ENCODE data around the gene TMEM63C. TPM values are rescaled to one million over a fixed set of nuclear protein-coding genes. Genes with fewer than 3 reads are reported as not detected.

Gene TMEM63C
- polyA plus RNA-seq, 1 donor (not counting 4 experiments of a cell fraction or from before 2014, with no cell fraction given), result 0.66 TPM

DNA sequence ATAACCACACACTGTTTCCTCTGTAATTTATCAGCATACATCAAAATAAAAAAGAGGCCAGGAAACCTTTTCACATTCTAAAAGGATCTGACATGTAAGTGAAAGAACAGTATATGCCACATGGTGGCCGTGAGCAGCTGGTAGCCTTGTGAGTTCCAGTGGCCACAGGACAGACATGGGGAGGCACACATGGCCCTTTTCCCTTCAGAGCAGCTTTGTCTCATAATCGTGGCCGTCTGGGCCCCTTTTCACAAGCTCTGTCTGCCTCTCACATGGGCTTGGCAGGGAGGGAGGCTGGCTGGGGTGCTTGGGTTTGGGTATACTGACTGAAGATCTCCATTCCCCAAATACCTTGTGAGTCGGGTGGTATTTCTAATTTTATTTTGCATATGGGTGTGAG, 38.5 kb upstream of the TMEM63C start:
- Histone ChIP-seq H3K27ac (ENCODE audit: control insufficient read depth, insufficient read depth, low read length) (no peak overlapping the region), H3K4me3 (ENCODE audit: control insufficient read depth in 2 of 3, extremely low read depth in 1 of 3, insufficient read depth in 2 of 3, low read depth in 1 of 3, low read length in 3 of 3) (no peak overlapping the region), H4K20me1 (ENCODE audit: control insufficient read depth, extremely low read depth, insufficient read depth, low read length) (no peaks in the 10 kb centered on the region), H2AFZ (ENCODE audit: control insufficient read depth, low read length) (no peak overlapping the region), H3K36me3 (ENCODE audit: control insufficient read depth in 2 of 2, extremely low read depth in 1 of 2, insufficient read depth in 2 of 2, low read length in 2 of 2) (no peaks in the 10 kb centered on the region), H3K4me2 (ENCODE audit: control insufficient read depth, extremely low read depth, insufficient read depth, low read depth, low read length) (no peak overlapping the region), H3K4me1 (ENCODE audit: control insufficient read depth, extremely low read depth, insufficient read depth, low read length) (peaks cover 5% of the 10 kb centered on the region), H3K9ac (ENCODE audit: control insufficient read depth, extremely low read depth, insufficient read depth, low read length) (no peak overlapping the region), H3K9me1 (ENCODE audit: control insufficient read depth, extremely low read depth, insufficient read depth, low read length) (no peaks in the 10 kb centered on the region), H3K27me3 (ENCODE audit: control insufficient read depth, extremely low read depth, insufficient read depth, low read length) (peaks cover 84% of the 10 kb centered on the region), H3K9me3 (ENCODE audit: control insufficient read depth, low read depth, low read length) (no peaks in the 10 kb centered on the region), H3K79me2 (ENCODE audit: control insufficient read depth, insufficient read depth, low read length) (no peaks in the 10 kb centered on the region)
- dilution Hi-C loops (cut with MboI; ENCODE audit: extremely low pct_ligation_motif_present, low sequenced_read_pairs), result no loop called here
- FAIRE-seq, result no peak
- peak; percentile 20 for TF ChIP-seq EZH2 (IDR thresholded peaks at IDR 0.05; ENCODE audit: low read length)
- TF ChIP-seq, protein P1, sequence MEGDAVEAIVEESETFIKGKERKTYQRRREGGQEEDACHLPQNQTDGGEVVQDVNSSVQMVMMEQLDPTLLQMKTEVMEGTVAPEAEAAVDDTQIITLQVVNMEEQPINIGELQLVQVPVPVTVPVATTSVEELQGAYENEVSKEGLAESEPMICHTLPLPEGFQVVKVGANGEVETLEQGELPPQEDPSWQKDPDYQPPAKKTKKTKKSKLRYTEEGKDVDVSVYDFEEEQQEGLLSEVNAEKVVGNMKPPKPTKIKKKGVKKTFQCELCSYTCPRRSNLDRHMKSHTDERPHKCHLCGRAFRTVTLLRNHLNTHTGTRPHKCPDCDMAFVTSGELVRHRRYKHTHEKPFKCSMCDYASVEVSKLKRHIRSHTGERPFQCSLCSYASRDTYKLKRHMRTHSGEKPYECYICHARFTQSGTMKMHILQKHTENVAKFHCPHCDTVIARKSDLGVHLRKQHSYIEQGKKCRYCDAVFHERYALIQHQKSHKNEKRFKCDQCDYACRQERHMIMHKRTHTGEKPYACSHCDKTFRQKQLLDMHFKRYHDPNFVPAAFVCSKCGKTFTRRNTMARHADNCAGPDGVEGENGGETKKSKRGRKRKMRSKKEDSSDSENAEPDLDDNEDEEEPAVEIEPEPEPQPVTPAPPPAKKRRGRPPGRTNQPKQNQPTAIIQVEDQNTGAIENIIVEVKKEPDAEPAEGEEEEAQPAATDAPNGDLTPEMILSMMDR (optimal IDR thresholded peaks at IDR 0.05 in 1 of 3, IDR thresholded peaks at IDR 0.05 in 1 of 3, conservative IDR thresholded peaks at IDR 0.05 in 1 of 3; ENCODE audit: extremely low read depth in 1 of 3, insufficient read depth in 2 of 3, low read length in 3 of 3), result no peak
- no peak for DNase-seq (ENCODE audit: low read depth, low spot score)

GRCh38 chr14:77144412-77145115, 37.0 kb upstream of the TMEM63C start:
- H3K4me3 ChIP-seq (ENCODE audit: control insufficient read depth in 2 of 3, extremely low read depth in 1 of 3, insufficient read depth in 2 of 3, low read depth in 1 of 3, low read length in 3 of 3), result no peak overlapping the region
- no peak for DNase-seq (ENCODE audit: low read depth, low spot score)
- FAIRE-seq, result no peak
- H3K9me3 ChIP-seq (ENCODE audit: control insufficient read depth, low read depth, low read length), result no peaks in the 10 kb centered on the region
- peaks cover 70% of the 10 kb centered on the region for H3K27me3 ChIP-seq (ENCODE audit: control insufficient read depth, extremely low read depth, insufficient read depth, low read length)
- no peaks in the 10 kb centered on the region for H3K36me3 ChIP-seq (ENCODE audit: control insufficient read depth in 2 of 2, extremely low read depth in 1 of 2, insufficient read depth in 2 of 2, low read length in 2 of 2)
- no peak overlapping the region for H3K27ac ChIP-seq (ENCODE audit: control insufficient read depth, insufficient read depth, low read length)
- H2AFZ ChIP-seq (ENCODE audit: control insufficient read depth, low read length), result no peak overlapping the region
- H4K20me1 ChIP-seq (ENCODE audit: control insufficient read depth, extremely low read depth, insufficient read depth, low read length), result no peaks in the 10 kb centered on the region
- H3K9ac ChIP-seq (ENCODE audit: control insufficient read depth, extremely low read depth, insufficient read depth, low read length), result no peak overlapping the region
- H3K79me2 ChIP-seq (ENCODE audit: control insufficient read depth, insufficient read depth, low read length), result no peaks in the 10 kb centered on the region
- dilution Hi-C loops (cut with MboI; ENCODE audit: extremely low pct_ligation_motif_present, low sequenced_read_pairs), result no loop called here
- no peak overlapping the region for H3K4me2 ChIP-seq (ENCODE audit: control insufficient read depth, extremely low read depth, insufficient read depth, low read depth, low read length)
- peaks cover 5% of the 10 kb centered on the region for H3K4me1 ChIP-seq (ENCODE audit: control insufficient read depth, extremely low read depth, insufficient read depth, low read length)
- no peaks in the 10 kb centered on the region for H3K9me1 ChIP-seq (ENCODE audit: control insufficient read depth, extremely low read depth, insufficient read depth, low read length)
- TF ChIP-seq, protein P1 (optimal IDR thresholded peaks at IDR 0.05 in 1 of 3, IDR thresholded peaks at IDR 0.05 in 1 of 3, conservative IDR thresholded peaks at IDR 0.05 in 1 of 3; ENCODE audit: extremely low read depth in 1 of 3, insufficient read depth in 2 of 3, low read length in 3 of 3), result no peak
- TF ChIP-seq EZH2 (IDR thresholded peaks at IDR 0.05; ENCODE audit: low read length), result no peak
